GM12801 (cell line): ENCODE measurements around the gene SLC16A3.

Source experiments
- TF ChIP-seq, protein P1 (sequence below): IDR thresholded peaks from one replicate; pipeline ENCODE4 v1.5.1; 2011; ENCODE audit warnings: control low read depth; ENCODE audit not compliant: insufficient read length; ENCODE audit errors: extremely low read depth

Gene SLC16A3

DNA sequence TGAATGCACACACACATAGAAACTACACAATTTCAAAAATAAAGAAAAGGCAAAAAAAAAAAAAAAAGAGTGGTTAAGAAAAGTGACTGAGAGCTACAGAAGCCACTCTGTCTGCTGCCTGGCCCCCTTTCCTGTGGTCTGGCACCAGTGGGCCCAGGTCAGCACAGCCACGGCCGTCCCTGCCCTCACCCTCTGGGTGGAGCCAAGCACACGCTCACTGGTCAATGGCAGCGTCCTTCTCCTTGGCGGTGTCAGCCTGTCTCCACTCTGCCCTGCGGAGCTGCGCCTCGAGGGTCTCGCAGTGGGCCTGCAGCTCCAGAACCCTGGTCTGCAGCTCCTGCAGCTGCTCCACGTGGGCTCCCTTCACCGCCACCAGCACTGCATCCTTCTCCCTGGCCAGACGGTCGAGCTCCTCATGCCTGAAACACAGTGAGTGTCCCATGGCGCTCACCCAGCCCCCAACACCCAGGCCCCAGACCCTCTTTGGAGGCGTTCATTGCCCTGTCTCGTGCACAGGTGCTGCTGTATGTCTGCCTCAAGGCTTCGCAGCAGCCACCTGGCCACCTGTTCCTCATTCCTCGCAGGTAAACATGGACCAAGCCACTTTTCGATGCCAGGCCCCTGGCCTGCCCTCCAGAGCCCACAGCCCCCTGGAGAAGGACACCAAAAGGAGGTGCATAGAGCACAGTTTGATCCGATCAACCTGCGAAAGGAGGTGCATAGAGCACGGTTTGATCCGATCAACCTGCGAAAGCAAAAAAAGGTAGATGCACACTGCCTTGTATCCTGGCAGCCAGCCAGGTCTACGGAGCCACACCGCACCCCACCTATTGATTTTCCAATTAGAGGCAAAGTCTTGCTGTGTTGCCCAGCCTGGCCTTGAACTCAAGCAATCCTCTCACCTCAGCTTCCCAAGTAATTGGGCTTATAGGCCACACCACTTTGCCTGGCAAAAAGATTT is 40.6 kb upstream of the SLC16A3 start:
- TF ChIP-seq, protein P1, sequence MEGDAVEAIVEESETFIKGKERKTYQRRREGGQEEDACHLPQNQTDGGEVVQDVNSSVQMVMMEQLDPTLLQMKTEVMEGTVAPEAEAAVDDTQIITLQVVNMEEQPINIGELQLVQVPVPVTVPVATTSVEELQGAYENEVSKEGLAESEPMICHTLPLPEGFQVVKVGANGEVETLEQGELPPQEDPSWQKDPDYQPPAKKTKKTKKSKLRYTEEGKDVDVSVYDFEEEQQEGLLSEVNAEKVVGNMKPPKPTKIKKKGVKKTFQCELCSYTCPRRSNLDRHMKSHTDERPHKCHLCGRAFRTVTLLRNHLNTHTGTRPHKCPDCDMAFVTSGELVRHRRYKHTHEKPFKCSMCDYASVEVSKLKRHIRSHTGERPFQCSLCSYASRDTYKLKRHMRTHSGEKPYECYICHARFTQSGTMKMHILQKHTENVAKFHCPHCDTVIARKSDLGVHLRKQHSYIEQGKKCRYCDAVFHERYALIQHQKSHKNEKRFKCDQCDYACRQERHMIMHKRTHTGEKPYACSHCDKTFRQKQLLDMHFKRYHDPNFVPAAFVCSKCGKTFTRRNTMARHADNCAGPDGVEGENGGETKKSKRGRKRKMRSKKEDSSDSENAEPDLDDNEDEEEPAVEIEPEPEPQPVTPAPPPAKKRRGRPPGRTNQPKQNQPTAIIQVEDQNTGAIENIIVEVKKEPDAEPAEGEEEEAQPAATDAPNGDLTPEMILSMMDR = no peak

DNA sequence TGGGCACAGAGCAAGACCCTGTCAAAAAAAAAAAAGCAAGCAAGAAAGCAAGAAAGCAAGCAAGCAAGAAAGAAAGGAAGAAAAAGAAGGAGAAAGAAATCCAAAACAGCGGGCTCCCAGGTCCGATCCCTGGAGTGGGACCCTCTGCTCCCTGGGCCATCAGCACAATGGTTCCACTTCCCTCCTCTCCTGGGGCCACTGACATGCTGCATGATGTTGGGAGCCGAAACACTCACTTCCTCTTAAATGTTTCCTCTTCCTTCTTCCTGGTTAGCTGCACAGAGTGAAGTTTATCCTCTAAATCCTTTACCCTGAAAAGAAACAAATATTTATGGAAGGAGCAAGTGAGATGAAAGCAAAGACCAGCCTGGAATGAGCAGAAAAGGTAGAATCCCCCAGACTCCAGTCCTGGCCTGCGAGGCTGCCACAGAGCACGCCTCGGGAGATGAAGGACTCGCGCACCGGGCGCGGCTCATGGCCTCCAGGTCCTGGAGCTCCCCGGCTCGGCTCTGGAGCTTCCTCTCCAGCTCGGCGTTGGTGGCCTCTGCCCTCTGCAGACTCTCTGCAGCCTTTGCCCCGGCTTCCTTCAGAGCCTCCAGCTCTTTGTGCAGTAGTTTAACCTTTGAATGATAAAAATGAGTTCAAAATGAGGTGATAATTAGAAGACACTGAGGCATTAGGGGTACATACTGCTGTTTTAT is 35.2 kb upstream of the SLC16A3 start:
- TF ChIP-seq, protein P1 = no peak

DNA sequence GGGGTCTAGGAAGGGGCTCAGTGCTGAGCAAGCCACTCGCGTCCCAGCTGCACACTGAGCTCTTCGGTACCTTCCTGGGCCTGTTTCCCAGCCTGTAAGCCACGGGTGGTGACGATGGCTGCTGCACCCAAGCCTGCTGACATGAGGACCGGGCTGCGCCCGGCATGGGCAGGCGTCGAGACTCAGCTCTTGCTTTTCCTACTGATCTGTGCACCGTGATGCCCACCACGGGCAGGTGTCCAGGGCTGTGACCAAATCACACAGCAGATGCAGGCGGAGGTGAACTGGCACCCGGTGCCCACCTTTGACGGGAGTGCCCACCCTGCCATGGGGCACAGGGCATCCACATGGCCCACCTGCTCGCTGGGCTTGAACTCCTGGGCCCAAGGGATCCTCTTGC is 34.1 kb upstream of the SLC16A3 start:
- TF ChIP-seq, protein P1 = no peak

DNA sequence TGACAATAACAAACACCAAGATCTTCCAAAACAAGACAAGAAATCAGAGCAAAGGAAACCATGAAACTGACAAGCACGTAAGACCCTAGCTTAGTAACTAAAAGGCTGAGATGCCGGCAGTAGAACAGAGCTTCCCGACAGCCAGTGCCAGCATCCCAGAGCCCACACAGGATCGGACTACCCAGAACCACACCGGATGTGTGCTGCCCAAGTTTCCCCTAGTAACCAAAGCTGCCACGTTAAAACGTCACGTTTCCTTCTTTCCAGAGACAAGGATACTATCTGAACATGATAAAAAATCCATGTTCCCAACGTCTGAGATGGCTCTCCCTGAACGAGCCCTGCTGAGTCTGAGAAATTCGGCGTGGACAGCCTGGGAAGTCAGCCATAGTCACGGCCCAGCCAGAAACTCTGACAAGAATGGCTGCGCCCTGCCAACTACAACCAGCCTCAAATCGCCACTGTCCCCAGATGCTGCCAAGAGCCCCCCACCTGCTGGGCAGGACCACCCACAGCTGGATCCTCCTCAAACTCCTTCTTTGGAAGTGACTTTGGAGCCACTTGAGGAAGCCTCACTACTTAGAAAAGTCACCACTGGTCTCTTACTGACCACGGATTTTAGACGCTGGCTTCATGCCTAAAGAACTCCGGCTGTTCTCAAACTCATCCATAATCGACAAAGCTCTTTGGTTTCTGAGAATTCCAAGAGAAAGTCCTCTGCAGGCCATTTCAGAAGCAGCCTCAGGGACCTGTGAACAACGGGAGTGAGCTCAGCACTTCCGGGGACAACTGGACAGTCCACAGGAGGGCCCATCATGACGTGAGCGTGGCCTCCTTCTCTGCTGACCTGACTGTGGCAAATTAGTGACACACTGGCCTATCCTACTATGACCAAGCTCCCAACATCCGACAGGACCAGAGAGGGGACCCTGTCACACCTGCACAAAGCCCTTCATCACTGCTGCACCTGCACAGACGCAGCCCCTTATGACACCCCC is 32.9 kb upstream of the SLC16A3 start:
- TF ChIP-seq, protein P1 = no peak

DNA sequence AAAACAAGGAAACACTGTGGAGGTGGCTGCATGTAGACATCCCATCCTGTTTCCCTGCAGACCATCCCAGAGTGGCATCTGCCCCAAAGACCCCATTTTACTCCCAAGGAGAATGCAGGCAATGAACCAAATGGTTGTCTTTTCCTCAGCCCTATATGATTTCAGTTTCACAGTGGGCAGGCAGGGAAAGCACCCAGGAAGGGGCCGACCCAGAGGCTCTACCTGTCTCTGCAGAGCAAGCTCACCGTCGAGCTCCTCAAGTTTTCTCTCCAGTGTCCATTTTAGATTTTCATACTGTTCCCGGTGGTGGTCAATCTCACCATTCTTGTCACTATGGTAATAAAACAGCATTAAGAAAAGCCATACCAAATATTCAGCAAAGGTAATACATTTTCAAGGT is 30.8 kb upstream of the SLC16A3 start:
- TF ChIP-seq, protein P1 = no peak

DNA sequence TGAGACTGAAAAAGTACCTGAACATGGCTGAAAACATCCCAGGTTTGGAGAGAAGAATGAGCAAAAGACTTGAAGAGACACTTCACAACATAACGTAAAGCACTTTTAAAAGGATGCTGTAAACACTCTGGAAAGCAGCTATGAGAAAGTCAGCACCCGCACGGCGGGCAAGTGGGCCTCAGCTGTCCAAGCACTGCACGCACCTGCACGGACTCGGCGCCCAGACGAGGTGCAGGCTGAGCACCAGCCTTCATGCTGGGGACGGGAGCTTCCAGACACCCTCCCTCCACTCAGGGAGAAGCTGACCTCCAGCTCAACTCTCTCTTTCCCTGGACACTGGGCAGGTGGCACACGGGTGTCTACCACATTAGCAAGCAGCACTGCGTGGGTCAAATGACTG is 29.3 kb upstream of the SLC16A3 start:
- TF ChIP-seq, protein P1 = no peak
